H1 (cell line): ENCODE results near the gene BTBD16. TPM values are rescaled to one million over a fixed set of nuclear protein-coding genes. Genes with fewer than 3 reads are reported as not detected.

Experiments
- CTCF ChIA-PET: fragments of 300-600 bp; sonication (Branson Sonifier 250); formaldehyde crosslinking; loops from one replicate; lab custom pipeline; 2021; ENCODE audit not compliant: partially characterized antibody; lab: Charles Lee
- POLR2A ChIA-PET: fragments of 300-600 bp; sonication (Branson Sonifier 250); formaldehyde crosslinking; loops from one replicate; lab custom pipeline; 2021; ENCODE audit warnings: inconsistent platforms; ENCODE audit not compliant: partially characterized antibody; lab: Charles Lee
- DNase-seq, 2 experiments: peaks; one replicate each; pipeline versions ENCODE4 v3.0.0 to v3.0.0-alpha.2; 2010 to 2022; ENCODE audit warnings: low spot score in 2 of 2, low read depth in 1 of 2, mixed read lengths in 1 of 2
- FAIRE-seq: peaks from 2 replicates; lab custom pipeline; 2011; peaks lifted over from hg19 to GRCh38; lab: Jason Lieb, UNC
- H2AFZ ChIP-seq: 2 replicates; pipeline ENCODE4 v1.8.1; 2012; ENCODE audit warnings: low read length, inconsistent platforms
- H2AK5ac ChIP-seq: 2 replicates; pipeline ENCODE4 v1.6.1; 2013; ENCODE audit warnings: low read depth, low read length
- H2BK120ac ChIP-seq: replicated peaks from 2 replicates; pipeline ENCODE3; 2013; ENCODE audit warnings: low read depth, low read length, inconsistent platforms
- H2BK12ac ChIP-seq: 2 replicates; pipeline ENCODE4 v1.6.1; 2013; ENCODE audit warnings: low read depth, low read length
- H2BK15ac ChIP-seq: 2 replicates; pipeline ENCODE4 v1.6.1; 2013; ENCODE audit warnings: low read length
- H2BK20ac ChIP-seq: 2 replicates; pipeline ENCODE4 v1.6.1; 2013; ENCODE audit warnings: low read length
- H2BK5ac ChIP-seq: 2 replicates; pipeline ENCODE4 v1.6.1; 2013; ENCODE audit warnings: low read depth, low read length
- H3K14ac ChIP-seq: 2 replicates; pipeline ENCODE4 v1.6.1; 2013; ENCODE audit warnings: inconsistent platforms; ENCODE audit not compliant: insufficient read length
- H3K18ac ChIP-seq: 2 replicates; pipeline ENCODE4 v1.6.1; 2013; ENCODE audit warnings: low read length; ENCODE audit errors: extremely low read depth
- H3K23ac ChIP-seq: 2 replicates; pipeline ENCODE4 v1.6.1; 2013; ENCODE audit warnings: inconsistent platforms; ENCODE audit not compliant: insufficient read length
- H3K23me2 ChIP-seq: 2 replicates; pipeline ENCODE4 v1.6.1; 2013; ENCODE audit warnings: low read depth, low read length
- H3K27ac ChIP-seq: 2 replicates; pipeline ENCODE4 v1.6.1; 2011; ENCODE audit warnings: low read depth, low read length, inconsistent platforms
- H3K27me3 ChIP-seq, 4 experiments: replicated peaks in 1 of 4; 1 replicate in 1 of 4; 2 replicates in 3 of 4; pipeline versions ENCODE4 v1.6.1 to v1.8.1; 2011 to 2013; ENCODE audit warnings: low read length in 3 of 4, mild to moderate bottlenecking in 3 of 4, inconsistent platforms in 2 of 4, mixed read lengths in 2 of 4, moderate library complexity in 1 of 4; ENCODE audit not compliant: control insufficient read depth in 3 of 4, insufficient read depth in 3 of 4; ENCODE audit errors: extremely low read depth in 1 of 4
- H3K36me3 ChIP-seq, 4 experiments: 2 replicates each; pipeline versions ENCODE4 v1.6.1 to v1.8.1; 2011 to 2013; ENCODE audit warnings: mild to moderate bottlenecking in 4 of 4, low read length in 3 of 4, moderate library complexity in 2 of 4, control low read depth in 1 of 4, inconsistent platforms in 1 of 4; ENCODE audit not compliant: insufficient read depth in 4 of 4, control insufficient read depth in 2 of 4
- H3K4ac ChIP-seq: replicated peaks from 2 replicates; pipeline ENCODE3; 2013; ENCODE audit warnings: low read length, low read depth, mixed read lengths, inconsistent platforms; ENCODE audit not compliant: insufficient read length
- H3K4me1 ChIP-seq, 4 experiments: replicated peaks in 1 of 4; 1 replicate in 1 of 4; 2 replicates in 3 of 4; pipeline versions ENCODE4 v1.6.1 to v1.8.1; 2011 to 2013; ENCODE audit warnings: low read length in 3 of 4, inconsistent platforms in 2 of 4, mixed read lengths in 1 of 4; ENCODE audit not compliant: insufficient read depth in 4 of 4, control insufficient read depth in 3 of 4
- H3K4me2 ChIP-seq, 2 experiments: 2 replicates each; pipeline versions ENCODE4 v1.6.1 to v1.8.1; 2011 to 2013; ENCODE audit warnings: low read depth in 2 of 2, low read length in 2 of 2, control low read depth in 1 of 2, inconsistent platforms in 1 of 2, mild to moderate bottlenecking in 1 of 2; ENCODE audit not compliant: insufficient read depth in 1 of 2
- H3K4me3 ChIP-seq, 4 experiments: fragments of 200-600, 300-600 bp in 1 of 4; sonication (generic), shearing (Covaris generic), sonication (Bioruptor Twin) in 1 of 4; 2 replicates each; pipeline versions ENCODE4 v1.5.1 to v1.8.1; 2011 to 2016; ENCODE audit warnings: low read length in 4 of 4, low read depth in 3 of 4, control low read depth in 2 of 4, inconsistent platforms in 2 of 4, mild to moderate bottlenecking in 2 of 4, mixed read lengths in 1 of 4, moderate library complexity in 1 of 4; ENCODE audit not compliant: insufficient read depth in 2 of 4; ENCODE audit errors: extremely low read depth in 1 of 4
- H3K56ac ChIP-seq: replicated peaks from 2 replicates; pipeline ENCODE3; 2013; ENCODE audit warnings: low read depth, mild to moderate bottlenecking, mixed read lengths, low read length, inconsistent platforms; ENCODE audit not compliant: insufficient read length
- H3K79me1 ChIP-seq: 2 replicates; pipeline ENCODE4 v1.6.1; 2013; ENCODE audit warnings: low read depth, low read length, control low read depth
- H3K79me2 ChIP-seq, 2 experiments: 2 replicates each; pipeline versions ENCODE4 v1.6.1 to v1.8.1; 2012 to 2013; ENCODE audit warnings: low read length in 2 of 2, mild to moderate bottlenecking in 2 of 2, inconsistent platforms in 1 of 2; ENCODE audit not compliant: insufficient read depth in 2 of 2, control insufficient read depth in 1 of 2
- H3K9ac ChIP-seq, 4 experiments: replicated peaks in 1 of 4; 1 replicate in 1 of 4; 2 replicates in 3 of 4; pipeline versions ENCODE4 v1.6.1 to v1.8.1; 2011 to 2013; ENCODE audit warnings: low read depth in 3 of 4, low read length in 3 of 4, control low read depth in 2 of 4, mild to moderate bottlenecking in 2 of 4, moderate library complexity in 2 of 4, inconsistent platforms in 1 of 4; ENCODE audit errors: extremely low read depth in 1 of 4
- H3K9me3 ChIP-seq, 2 experiments: 2 replicates each; pipeline versions ENCODE4 v1.6.1 to v1.8.1; 2012 to 2013; ENCODE audit warnings: mild to moderate bottlenecking in 2 of 2, moderate library complexity in 2 of 2, control low read depth in 1 of 2, inconsistent platforms in 1 of 2, low read depth in 1 of 2, low read length in 1 of 2, mixed read lengths in 1 of 2; ENCODE audit not compliant: insufficient read depth in 2 of 2
- H4K20me1 ChIP-seq, 2 experiments: replicated peaks in 1 of 2; 2 replicates each; pipeline versions ENCODE3 to v1.8.1; 2011 to 2013; ENCODE audit warnings: inconsistent platforms in 2 of 2, low read length in 2 of 2, mild to moderate bottlenecking in 1 of 2; ENCODE audit not compliant: insufficient read depth in 2 of 2, control insufficient read depth in 1 of 2
- H4K5ac ChIP-seq: 2 replicates; pipeline ENCODE4 v1.6.1; 2013; ENCODE audit warnings: low read length, low read depth, mixed read lengths, inconsistent platforms; ENCODE audit not compliant: insufficient read length
- H4K8ac ChIP-seq: 2 replicates; pipeline ENCODE4 v1.8.0; 2013; ENCODE audit warnings: mild to moderate bottlenecking, moderate library complexity, low read length, inconsistent platforms; ENCODE audit not compliant: insufficient read depth; ENCODE audit errors: extremely low read depth
- H4K91ac ChIP-seq: replicated peaks from 2 replicates; pipeline ENCODE3; 2013; ENCODE audit warnings: low read length, mixed read lengths, inconsistent platforms; ENCODE audit not compliant: insufficient read length
- BACH1 ChIP-seq: IDR thresholded peaks from 2 replicates; pipeline ENCODE4 v1.6.1; 2012; ENCODE audit warnings: low read length, improper control_type of control experiment
- CBX5 ChIP-seq: fragments of 300-800, 300-1000 bp; sonication (generic); IDR thresholded peaks from 2 replicates; pipeline ENCODE4 v1.7.1; 2016; ENCODE audit warnings: antibody characterized with exemption, low read length, low read depth
- CHD1 ChIP-seq: IDR thresholded peaks from 2 replicates; pipeline ENCODE4 v1.6.1; 2012; ENCODE audit warnings: low read depth, low read length, improper control_type of control experiment
- E2F6 ChIP-seq: IDR thresholded peaks from 2 replicates; pipeline ENCODE4 v1.6.1; 2012; ENCODE audit warnings: inconsistent platforms
- GABPA ChIP-seq: IDR thresholded peaks from 2 replicates; pipeline ENCODE4 v1.6.1; 2011; ENCODE audit warnings: mild to moderate bottlenecking, low read length, moderate library complexity, borderline replicate concordance; ENCODE audit not compliant: insufficient read depth
- GTF2F1 ChIP-seq: IDR thresholded peaks from 2 replicates; pipeline ENCODE4 v1.6.1; 2012; ENCODE audit warnings: low read depth, low read length, improper control_type of control experiment, borderline replicate concordance
- HDAC6 ChIP-seq: IDR thresholded peaks from one replicate; pipeline ENCODE4 v1.7.1; 2012; ENCODE audit warnings: low read depth, mild to moderate bottlenecking, inconsistent platforms, low read length, moderate library complexity
- JUN ChIP-seq: IDR thresholded peaks from 2 replicates; pipeline ENCODE4 v1.6.1; 2011; ENCODE audit warnings: low read depth, mild to moderate bottlenecking, improper control_type of control experiment, low read length
- JUND ChIP-seq: IDR thresholded peaks from 2 replicates; pipeline ENCODE4 v1.6.1; 2011; ENCODE audit warnings: mild to moderate bottlenecking, improper control_type of control experiment, low read length
- MAX ChIP-seq: IDR thresholded peaks from 2 replicates; pipeline ENCODE4 v1.6.1; 2012; ENCODE audit warnings: inconsistent platforms
- SUZ12 ChIP-seq: fragments of 200-600 bp; sonication (generic); IDR thresholded peaks from 2 replicates; pipeline ENCODE4 v1.6.1; 2012; ENCODE audit warnings: mild to moderate bottlenecking, inconsistent platforms, low read length, moderate library complexity, mixed read lengths
- TAF7 ChIP-seq: optimal IDR thresholded peaks from 2 replicates; pipeline ENCODE3; 2011; ENCODE audit warnings: low read depth, mild to moderate bottlenecking, inconsistent platforms, low read length, moderate library complexity, borderline replicate concordance
- WGBS, 2 experiments: shearing (Covaris generic) in 1 of 2; methylation state at CpG; one replicate each; pipeline versions ENCODE4 v1.1.6 to v1.1.7; 2013 to 2015; ENCODE audit warnings: low lambda C conversion rate in 2 of 2, mixed read lengths in 2 of 2, inconsistent platforms in 1 of 2, low coverage in 1 of 2, missing lambda C conversion rate in 1 of 2; ENCODE audit not compliant: insufficient replicate concordance in 2 of 2, insufficient coverage in 1 of 2, insufficient read length in 1 of 2; ENCODE audit errors: extremely low coverage in 1 of 2, missing lambda C conversion rate in 1 of 2; 5-methylcytosine and 5-hydroxymethylcytosine counted together
- polyA plus RNA-seq, 7 experiments: library from polyadenylated mRNA; depleted of rRNA in 3 of 7; stranded (reverse) in 5 of 7; unstranded in 2 of 7; fragments of >200 nt in 5 of 7; fragments of 200-250 nt in 2 of 7; gene quantifications; 1 replicate in 5 of 7; 2 replicates in 1 of 7; 4 replicates in 1 of 7; pipeline versions ENCODE4 v1.2.1 to v1.2.3, GENCODE V29; 2011 to 2013; ENCODE audit warnings: missing spikeins in 2 of 7, mixed read lengths in 2 of 7
- total RNA-seq: library from RNA; stranded (reverse); fragmentation: NEBNext Ultra II Directional; extraction: Animal tissue kit (Norgen Biotek cat#: 25700); gene quantifications from 2 replicates; pipeline ENCODE4 v1.2.1, GENCODE V29; 2021

Gene BTBD16
- total and polyA plus RNA-seq, 2 of the 8 experiments (the other 6 are each of a cell fraction or from before 2014, with no cell fraction given): 0.05 TPM; not detected in 1

DNA sequence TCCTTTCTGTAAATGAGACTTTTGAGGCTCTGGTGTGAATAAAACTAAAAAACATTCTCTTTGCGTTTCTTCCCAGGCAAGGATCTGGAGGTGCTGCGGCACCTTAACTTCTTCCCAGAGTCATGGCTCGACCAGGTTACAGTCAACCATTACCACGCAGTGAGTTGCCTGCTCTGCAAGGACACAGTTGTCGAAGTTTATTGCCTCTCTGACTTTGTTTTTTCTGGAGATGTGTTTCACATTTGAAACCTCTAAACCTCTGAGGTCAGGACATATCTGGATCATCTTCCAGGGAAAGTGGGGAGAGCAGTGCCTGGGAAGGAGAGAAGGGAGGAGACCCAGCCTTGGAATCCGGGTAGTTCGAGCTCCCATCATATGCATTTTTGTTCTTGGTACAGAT is 60.0 kb downstream of the BTBD16 start:
- H3K18ac ChIP-seq: no peak overlapping the region
- no peak for FAIRE-seq
- no peak overlapping the region for H4K91ac ChIP-seq
- no peaks in the 10 kb centered on the region for H3K23me2 ChIP-seq
- no peak overlapping the region for H3K4me2 ChIP-seq
- H3K27me3 ChIP-seq: no peaks in the 10 kb centered on the region
- ChIA-PET CTCF (interaction anchor here (0.7 kb wide), 1 partner anchor 157 kb away, joined by 3 read pairs; no protein-coding TSS in a partner anchor), POLR2A (no interaction called here)
- no peaks in the 10 kb centered on the region for H3K79me1 ChIP-seq
- no peak overlapping the region for H3K23ac ChIP-seq
- H3K79me2 ChIP-seq: no peaks in the 10 kb centered on the region
- H2BK5ac ChIP-seq: no peak overlapping the region
- H3K4me3 ChIP-seq: no peak overlapping the region
- no peak overlapping the region; the same call in 1 of the 2 replicates for H4K8ac ChIP-seq
- peaks cover 0 to 5% (median 3%) of the 10 kb centered on the region in 4 experiments; a peak in 5 of 7 replicates for H3K4me1 ChIP-seq
- H4K5ac ChIP-seq: no peak overlapping the region
- H2BK12ac ChIP-seq: no peak overlapping the region
- H3K14ac ChIP-seq: no peak overlapping the region
- no peak overlapping the region for H2AK5ac ChIP-seq
- 95% methylated on average over 7 of the region's 7 CpGs; no CpG with 5 or more reads in 1 of the 2 experiments for WGBS, 2 experiments
- no peak overlapping the region for H3K56ac ChIP-seq
- no peak overlapping the region for H2AFZ ChIP-seq
- H2BK120ac ChIP-seq: no peak overlapping the region
- DNase-seq: no peak
- H3K9me3 ChIP-seq: no peaks in the 10 kb centered on the region
- no peak overlapping the region for H2BK20ac ChIP-seq
- H3K36me3 ChIP-seq: no peaks in the 10 kb centered on the region
- H4K20me1 ChIP-seq: no peaks in the 10 kb centered on the region
- TF ChIP-seq JUN (no peak), SUZ12 (no peak), GABPA (no peak), E2F6 (no peak), GTF2F1 (no peak), MAX (no peak), TAF7 (no peak), CHD1 (no peak), JUND (no peak), BACH1 (no peak), CBX5 (no peak), HDAC6 (no peak)
- no peak overlapping the region for H3K4ac ChIP-seq
- no peak overlapping the region for H2BK15ac ChIP-seq
- no peak overlapping the region for H3K9ac ChIP-seq
- H3K27ac ChIP-seq: no peak overlapping the region
